ENCODE results near the gene CYP4A11.
"Not testable (repeated sequence)": the region's sequence is repeated elsewhere in the genome, so short reads cannot be mapped to it uniquely, and the experiment has no call there.

The CYP4A11 gene

GRCh38 chr1:46900401-46900800 lies 40.9 kb downstream of the CYP4A11 start:
- no peak for DNase-seq (ENCODE audit: low spot score)
- in situ Hi-C loops (cut with MboI; ENCODE audit: low sequenced_read_pairs, unreplicated experiment), result no loop called here
- TF ChIP-seq, protein P1, sequence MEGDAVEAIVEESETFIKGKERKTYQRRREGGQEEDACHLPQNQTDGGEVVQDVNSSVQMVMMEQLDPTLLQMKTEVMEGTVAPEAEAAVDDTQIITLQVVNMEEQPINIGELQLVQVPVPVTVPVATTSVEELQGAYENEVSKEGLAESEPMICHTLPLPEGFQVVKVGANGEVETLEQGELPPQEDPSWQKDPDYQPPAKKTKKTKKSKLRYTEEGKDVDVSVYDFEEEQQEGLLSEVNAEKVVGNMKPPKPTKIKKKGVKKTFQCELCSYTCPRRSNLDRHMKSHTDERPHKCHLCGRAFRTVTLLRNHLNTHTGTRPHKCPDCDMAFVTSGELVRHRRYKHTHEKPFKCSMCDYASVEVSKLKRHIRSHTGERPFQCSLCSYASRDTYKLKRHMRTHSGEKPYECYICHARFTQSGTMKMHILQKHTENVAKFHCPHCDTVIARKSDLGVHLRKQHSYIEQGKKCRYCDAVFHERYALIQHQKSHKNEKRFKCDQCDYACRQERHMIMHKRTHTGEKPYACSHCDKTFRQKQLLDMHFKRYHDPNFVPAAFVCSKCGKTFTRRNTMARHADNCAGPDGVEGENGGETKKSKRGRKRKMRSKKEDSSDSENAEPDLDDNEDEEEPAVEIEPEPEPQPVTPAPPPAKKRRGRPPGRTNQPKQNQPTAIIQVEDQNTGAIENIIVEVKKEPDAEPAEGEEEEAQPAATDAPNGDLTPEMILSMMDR (IDR thresholded peaks at IDR 0.05; ENCODE audit: borderline replicate concordance, control extremely low read depth, extremely low read depth, insufficient read depth, missing control alignments), result no peak

DNA sequence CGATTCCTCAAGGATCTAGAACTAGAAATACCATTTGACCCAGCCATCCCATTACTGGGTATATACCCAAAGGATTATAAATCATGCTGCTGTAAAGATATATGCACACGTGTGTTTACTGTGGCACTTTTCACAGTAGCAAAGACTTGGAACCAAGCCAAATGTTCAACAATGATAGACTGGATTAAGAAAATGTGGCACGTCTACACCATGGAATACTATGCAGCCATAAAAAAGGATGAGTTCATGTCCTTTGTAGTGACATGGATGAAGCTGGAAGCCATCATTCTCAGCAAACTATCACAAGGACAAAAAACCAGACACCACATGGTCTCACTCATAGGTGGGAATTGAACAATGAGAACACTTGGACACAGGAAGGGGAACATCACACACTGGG lies 59.6 kb downstream of the CYP4A11 start:
- DNase-seq (ENCODE audit: low spot score); in situ Hi-C loops (cut with MboI; ENCODE audit: low sequenced_read_pairs, unreplicated experiment): not testable (repeated sequence)

Data from GM13976 (cell line).